NAMALWA (cell line): ENCODE results near the gene SNED1.

ENCODE experiments used
- DNase-seq: peaks from one replicate; pipeline ENCODE4 v3.0.0-alpha.2; 2015; ENCODE audit warnings: low spot score

Gene SNED1

DNA sequence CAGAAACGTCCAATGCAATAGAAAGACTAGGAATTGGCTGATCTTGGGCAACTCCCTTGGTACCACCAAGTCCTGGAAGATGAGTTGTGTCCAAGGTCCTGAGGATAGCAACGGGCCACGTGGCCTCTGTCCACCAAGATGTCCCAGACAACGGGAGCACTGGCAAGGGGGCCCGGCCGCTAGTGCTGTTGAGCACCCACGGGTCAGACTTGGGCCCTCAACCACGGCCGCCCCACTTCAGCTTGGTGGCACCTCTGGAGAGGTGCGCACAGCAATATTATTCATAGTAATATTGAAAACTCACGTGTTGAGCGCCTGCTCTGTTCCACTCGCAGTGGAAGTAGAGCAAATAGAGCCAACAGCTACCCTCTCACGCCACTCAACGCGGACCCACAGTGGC lies 131.9 kb downstream of the SNED1 start:
- DNase-seq, result no peak

DNA sequence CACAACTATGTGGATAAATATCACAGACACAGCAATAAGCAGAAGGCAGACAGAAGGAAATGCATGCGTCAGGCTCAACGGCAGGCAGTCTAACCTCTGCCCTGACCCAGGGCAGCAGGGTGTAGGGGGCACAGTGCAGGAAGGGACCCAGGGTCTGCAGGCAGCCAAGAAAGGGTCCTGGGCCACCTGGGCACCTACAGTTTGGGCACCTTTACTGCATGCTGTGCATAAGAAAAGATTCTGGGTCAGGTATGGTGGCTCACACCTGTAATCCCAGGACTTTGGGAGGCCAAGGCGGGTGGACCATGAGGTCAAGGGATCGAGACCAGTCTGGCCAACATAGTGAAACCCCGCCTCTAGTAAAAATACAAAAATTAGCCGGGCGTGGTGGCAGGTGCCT lies 133.1 kb downstream of the SNED1 start:
- no peak for DNase-seq

DNA sequence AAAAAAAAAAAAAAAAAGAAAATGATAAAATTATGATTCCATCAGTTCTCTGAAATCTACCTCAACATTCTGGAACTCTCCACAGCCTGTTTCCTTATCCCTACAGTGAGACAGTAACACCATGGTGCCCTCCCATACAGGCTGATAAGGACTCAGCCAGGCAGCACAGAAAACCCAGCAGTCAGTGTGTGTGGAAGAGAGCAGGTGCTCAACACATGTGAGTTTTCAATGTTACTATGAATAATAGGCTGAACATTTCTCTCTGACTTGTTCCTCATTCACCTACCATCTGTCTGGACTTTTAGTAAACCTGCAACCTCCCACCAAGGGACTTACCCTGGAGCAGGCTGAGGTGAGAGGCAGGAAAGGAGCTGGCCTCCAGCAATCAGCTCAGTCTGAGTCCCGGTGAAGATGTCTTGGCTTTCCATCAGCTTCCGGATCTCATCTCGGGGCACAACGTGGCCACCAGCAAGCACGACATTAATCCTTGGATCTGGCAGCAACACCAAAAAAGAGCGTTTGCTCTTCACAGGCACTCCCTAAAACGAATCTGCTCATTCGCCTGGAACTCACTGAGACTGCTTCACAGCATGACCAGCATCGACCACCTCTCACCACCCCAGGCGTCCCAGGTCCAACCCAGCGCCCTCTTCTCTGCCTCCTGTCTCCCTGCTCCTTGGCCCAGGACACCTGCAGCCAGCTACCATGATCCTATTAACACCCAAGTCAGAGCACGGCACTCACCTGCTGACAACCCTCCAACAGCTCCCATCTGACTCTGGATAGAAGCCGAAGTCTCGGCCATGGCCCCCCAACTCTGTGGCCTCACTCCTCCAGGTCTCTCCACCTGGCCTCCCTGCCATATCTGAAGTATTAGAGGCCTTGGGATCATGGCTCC lies 134.4 kb downstream of the SNED1 start:
- DNase-seq, result peak; percentile 20

DNA sequence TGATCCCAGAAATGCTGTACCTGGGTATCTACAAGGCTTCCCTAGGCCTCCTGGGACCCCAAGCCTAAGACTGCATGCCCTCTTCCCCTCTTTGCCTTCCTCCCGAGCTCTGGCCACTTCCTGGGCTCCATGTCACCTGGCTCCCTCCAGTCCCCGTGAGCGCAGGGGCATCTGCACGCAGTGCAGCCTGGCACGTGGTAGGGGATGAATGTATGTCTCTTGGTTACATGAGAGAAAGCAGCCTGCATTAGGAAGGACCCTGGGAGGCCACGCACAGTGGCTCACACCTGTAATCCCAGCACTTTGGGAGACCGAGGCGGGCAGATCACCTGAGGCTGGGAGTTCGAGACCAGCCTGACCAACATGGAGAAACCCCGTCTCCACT lies 135.0 kb downstream of the SNED1 start:
- DNase-seq, result no peak

DNA sequence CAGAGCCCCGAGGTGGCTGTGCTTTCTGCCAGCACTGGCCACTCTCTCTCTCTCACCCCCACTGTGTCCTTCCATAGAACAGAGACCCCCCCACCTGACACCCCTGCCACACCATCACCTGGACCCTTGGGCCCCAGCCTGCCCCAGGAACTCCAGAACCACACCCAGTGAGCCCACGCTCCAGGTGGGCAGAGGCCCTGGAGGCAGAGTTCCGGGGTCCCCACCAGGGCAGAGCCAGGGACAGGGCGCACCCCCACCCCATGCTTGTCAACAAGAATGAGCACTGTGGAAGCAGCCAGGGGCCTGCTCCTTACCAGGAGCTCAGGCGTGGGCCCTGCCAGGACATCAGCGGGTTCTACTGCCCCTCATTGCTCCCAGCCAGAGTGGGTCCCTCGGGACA lies 136.3 kb downstream of the SNED1 start:
- no peak for DNase-seq

DNA sequence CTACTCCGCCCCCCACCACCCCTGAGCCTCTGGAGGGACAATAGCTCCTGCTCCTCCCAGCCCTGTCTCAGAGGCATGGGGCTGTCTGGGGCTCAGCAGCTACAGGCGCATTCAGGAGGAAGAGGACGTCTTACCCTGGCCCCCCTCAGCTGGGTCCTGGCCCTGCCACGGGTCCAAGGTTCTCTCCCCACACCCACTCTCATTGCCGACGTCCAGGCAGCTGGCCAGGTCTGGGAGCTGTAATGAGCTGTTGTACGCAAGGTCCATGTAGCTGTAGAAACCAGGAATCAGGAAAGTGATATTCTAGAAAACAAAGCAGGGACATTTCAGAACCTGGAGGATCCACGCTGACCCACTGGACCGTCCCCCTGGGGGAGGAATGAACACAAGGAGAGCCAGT lies 137.3 kb downstream of the SNED1 start:
- DNase-seq, result no peak

DNA sequence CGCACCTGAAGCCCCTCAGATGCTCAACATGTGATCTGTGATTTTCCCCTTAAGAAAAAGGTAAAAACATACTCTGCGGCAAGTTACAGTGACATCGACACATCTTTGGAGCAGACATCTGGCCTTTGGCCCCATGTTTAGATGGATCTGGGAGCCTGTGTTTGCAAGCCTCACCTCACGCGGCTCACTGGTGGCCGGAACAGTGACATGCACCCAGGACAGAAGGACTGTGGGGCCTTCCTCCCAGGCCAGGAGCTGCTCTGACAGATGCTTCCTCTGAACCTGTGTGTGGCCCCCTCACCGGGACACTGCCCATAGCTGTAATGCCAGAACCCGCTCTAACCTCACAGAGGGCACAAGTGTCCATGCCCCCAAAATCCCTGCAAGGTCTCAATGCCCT lies 137.8 kb downstream of the SNED1 start:
- no peak for DNase-seq

DNA sequence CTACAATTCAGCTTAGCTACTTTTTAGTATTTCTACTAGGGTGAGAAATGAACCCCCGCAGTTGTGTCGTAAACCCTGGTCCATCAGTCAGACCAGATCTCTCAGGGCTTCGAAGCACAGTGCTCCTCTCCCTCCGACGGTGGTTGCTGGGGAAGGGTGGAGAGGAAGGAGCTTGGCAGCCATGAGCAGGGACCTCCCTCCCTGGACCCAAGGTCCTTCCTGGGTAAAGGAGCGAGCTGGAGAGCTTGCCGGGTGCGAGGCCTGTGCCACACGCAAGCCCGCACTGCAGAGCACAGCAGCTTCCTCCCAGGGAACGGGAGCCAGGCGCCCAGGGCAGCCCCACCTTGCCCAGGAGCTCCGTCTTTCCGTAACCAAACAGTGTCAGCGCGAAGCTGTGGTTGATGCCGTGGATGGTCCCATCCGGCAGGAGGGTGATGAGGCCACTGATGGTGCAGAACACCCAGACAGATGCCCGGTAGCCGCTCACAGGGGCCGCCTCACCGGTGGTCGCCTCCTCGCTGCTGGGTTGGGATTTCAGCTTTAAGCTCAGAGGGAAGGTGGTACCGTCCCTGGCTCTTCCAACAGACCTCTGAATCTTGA lies 138.3 kb downstream of the SNED1 start:
- no peak for DNase-seq

DNA sequence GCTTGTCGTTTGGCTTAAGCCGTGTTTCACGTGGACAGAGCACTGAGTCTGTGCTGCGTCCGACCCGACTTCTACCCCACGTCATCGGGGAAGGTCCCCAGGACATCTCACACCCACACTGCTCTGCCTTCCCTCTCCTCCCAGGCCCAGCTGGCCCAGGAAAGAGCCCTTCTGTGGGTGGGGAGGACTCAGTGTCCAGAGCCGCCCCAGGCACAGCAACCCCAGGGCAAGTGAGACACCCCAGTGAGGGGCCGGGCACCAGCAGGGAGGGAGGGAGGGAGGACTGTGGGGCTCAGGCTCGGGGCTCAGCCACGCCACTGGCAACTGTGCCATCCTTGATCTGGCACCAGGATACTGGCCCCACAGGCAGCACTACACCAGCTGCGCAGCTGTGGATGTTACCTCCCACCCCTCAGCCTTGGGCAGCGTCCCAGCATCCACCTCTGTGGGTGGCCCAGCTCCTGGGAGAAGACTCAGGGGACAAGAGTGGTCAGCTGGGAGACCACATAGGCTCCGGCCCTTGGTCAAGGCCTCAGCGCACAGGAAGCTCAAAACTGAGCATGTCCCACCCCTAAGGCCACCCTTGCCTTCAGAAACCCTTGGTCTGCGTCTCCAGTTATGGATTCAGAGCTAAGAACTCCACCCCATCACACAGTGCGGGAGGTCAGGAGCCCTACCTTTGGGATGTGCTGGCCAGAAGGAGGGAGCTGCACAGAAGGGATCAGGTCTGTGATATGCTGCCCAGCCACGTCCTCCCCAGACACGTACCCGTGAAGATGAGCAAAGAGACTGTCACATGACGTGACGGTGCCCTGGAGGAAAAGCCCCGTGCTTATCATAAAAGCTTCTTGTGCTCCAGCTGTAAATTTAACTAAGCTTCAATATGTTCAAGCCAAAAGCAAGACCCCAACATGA lies 139.1 kb downstream of the SNED1 start:
- no peak for DNase-seq

DNA sequence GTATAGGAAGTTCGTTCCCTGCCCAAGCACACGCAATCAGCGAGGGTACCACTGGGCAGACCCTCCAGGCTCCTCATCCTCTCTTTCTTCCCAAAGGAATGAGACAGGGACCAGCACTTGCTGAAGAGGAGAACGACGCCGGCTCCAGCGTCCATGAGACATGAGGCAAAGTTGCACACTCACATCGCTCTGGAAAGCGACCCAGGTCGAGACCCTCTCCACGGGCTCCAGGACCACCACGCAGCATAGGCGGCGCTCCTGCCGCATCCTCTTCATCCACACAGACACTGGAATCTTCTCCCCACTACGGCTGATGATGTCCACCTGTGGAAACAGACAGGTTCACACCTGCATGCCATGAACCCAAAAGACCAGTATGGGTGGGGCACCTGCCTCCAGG lies 140.1 kb downstream of the SNED1 start:
- DNase-seq, result no peak

DNA sequence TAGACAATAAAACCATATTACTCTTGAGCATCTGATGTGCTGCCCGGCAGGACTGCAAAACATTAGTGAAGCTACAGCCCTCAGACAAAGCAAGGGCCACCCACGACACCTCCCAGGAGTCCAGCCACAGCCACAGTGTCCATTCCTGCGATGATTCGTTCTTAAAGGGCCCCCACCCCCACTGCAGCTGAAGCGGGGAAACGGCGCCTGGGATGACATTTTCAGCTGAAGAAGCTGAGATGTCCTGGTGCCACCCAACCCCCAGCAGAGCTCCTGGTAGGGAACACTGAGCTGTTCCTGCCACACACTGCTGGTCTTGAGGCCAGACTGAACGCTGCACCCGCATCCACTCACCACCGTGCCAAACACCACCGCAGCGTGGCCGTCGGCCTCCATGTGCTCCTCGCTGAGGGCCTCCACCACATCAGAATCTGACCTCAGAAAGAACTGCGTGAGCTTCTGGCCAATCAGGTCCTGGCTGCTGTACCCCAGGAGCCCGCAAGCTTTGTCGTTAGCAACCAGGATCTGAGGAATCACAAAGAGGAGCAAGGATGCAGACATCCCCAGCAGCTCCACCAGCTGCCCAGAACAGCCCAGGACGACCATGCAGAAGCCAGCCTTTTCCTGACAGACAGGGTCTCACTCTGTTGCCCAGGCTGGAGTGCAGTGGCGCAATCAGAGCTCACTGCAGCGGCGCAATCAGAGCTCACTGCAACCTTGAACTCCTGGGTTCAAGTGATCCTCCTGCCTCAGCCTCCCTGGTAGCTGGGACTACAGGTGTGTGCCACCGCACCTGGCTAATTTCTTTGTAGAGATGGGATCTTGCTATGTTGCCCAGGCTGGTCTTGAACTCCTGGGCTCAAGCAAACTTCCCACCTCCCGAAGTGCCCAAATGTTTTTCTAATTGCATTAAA lies 141.4 kb downstream of the SNED1 start:
- no peak for DNase-seq

DNA sequence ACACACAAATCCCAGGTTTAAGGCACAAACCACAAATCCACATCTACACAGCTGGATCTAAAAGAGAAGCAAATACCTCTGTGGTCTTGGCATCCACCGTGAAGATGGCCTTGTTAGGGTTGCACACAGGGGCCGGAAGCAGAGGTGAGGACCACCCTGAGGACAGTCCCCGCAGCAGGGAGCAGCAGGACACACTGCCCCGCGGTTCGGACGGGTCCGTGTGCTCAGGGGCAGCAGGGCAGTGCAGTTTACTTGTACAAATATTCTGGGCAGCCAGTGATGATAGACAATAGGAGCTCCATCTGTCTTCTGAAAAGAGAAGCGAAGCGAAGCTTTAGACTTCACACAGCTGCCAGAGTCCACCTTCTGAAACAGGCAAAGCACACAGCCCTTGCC lies 142.0 kb downstream of the SNED1 start:
- DNase-seq, result no peak

DNA sequence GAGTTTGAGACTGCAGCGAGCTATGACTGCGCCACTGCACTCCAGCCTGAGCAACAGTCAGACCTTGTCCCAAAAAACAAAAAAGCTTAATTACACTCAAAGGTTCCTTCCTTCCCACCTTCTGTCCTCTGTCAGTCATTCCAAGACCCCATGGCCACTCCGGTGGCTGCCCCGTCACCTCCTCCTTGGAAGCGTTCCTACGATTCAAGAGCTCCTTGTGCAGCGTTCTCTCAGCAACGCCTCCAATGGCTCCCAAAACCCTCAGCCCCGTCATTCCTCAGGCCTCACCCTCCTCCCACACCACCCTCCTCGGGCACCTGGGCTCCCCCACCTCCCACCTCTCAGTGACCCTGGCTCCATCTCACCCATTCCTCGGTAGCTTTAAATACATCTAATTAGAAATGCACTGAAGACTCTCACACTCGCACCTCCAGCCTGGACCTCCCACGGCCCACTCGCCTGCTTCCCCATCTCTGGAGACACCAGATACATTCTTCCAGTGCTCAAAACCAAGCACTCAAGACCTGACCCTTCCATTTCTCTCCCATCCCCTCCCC lies 142.9 kb downstream of the SNED1 start:
- no peak for DNase-seq

DNA sequence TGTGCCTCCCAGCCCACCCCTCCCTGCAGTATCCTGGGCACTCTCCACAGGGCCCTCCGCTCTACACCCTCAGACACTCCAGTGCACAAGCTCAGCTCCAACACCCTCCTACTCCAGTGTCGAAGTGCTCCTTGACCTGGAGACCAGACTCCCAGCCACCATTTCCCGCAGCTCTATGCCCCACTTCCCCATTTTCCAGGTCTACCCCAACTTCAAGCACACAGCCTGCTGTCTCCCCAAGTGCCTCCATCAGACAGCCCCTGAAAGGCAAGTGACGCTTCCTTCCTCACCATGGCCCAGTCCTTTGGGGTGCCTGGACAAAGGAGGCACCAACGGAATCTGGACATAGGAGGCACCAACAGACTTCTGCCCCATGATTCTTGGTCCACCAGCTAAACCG lies 143.6 kb downstream of the SNED1 start:
- DNase-seq, result no peak

DNA sequence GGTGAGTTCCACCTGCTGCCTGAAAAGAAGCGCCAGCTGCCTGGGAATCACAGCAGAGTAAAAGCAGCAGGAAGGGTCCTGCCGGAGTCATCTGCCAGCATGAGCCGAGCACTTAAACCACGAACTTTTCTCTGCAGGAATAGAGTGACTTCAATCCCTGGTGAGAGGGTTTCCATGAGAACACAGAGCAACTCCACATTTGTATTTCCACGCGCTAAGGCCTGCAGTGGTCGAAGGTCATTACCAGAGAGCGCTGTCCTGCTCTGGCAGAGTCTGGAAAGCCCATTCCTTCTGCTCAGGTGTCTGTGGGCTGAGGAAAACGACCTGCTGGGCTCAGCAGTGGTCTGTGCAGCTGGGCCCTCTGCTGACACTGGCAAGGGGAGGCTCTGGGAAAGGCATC lies 144.2 kb downstream of the SNED1 start:
- DNase-seq, result no peak
